Adrenal gland (tissue), 5 donors: ENCODE results near the gene MEPCE.

Source experiments
- CTCF ChIP-seq, 6 experiments: fragments of 450-650 bp in 4 of 6; fragments of 200-600 bp in 2 of 6; sonication (generic) in 1 of 6; IDR thresholded peaks; 1 replicate in 5 of 6; 2 replicates in 1 of 6; pipeline versions ENCODE4 v1.5.1 to v1.8.0; 2016 to 2021; ENCODE audit warnings: antibody characterized with exemption in 6 of 6, mild to moderate bottlenecking in 2 of 6, moderate library complexity in 1 of 6
- POLR2A ChIP-seq, 2 donors: fragments of 450-650 bp; IDR thresholded peaks; one replicate each; pipeline ENCODE4 v1.6.1; 2017; ENCODE audit warnings: antibody characterized with exemption in 2 of 2, mild to moderate bottlenecking in 2 of 2, moderate library complexity in 1 of 2
- donor health status: DM: no; HTN: no; CAD: no.

- no peak for TF ChIP-seq CTCF (IDR thresholded peaks at IDR 0.05)
- TF ChIP-seq POLR2A (IDR thresholded peaks at IDR 0.05): no peak
Measured at GRCh38 chr7:100481466-100481865, 51.8 kb downstream of the MEPCE start.
